HG03442 (cell line): ENCODE measurements around the gene TRIM46.
"Not testable (repeated sequence)": the region's sequence is repeated elsewhere in the genome, so short reads cannot be mapped to it uniquely, and the experiment has no call there.

Source experiments
- ATAC-seq: cut with Tn5 transposase; IDR thresholded peaks from one replicate; pipeline ENCODE4 v1.9.1; 2021; ENCODE audit warnings: mild to moderate bottlenecking, moderate library complexity; ENCODE audit not compliant: unreplicated experiment

TRIM46 gene

GRCh38 chr1:155136748-155137147 lies 36.9 kb upstream of the TRIM46 start:
- no peak for ATAC-seq

DNA sequence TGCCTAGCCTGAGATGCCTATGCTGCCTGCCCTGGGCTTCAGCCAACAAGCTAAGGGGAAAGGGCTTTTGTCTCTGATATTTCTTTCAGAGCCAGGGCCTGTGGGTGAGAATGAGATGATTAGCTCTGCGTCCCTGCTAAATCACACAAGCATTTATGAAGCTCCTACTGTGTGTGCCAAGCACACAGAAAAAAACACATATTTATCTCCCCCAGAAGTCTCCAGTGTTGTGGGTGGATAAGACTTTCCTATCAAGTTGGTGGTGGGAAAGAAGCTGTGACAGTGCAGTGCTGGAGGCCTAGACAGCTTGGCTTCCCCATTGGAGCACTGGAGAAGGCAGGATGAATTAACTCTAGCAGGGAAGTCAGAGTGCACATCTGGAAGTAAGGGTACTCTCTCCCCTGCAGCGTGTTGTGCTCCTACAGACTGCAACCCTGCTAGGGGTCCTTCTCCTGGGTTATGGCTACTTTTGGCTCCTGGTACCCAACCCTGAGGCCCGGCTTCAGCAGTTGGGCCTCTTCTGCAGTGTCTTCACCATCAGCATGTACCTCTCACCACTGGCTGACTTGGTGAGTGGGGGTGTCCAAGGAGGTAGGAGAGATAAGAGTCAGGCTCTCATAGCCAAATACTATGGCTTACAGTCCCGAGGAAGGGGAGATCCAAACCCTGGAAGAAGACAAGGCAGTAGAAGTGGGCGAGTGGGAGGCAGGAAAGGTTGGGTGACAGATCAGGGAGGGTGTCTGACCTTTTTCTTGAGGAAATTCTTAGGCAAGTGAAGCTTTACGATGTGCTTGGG lies 36.3 kb upstream of the TRIM46 start:
- no peak for ATAC-seq

DNA sequence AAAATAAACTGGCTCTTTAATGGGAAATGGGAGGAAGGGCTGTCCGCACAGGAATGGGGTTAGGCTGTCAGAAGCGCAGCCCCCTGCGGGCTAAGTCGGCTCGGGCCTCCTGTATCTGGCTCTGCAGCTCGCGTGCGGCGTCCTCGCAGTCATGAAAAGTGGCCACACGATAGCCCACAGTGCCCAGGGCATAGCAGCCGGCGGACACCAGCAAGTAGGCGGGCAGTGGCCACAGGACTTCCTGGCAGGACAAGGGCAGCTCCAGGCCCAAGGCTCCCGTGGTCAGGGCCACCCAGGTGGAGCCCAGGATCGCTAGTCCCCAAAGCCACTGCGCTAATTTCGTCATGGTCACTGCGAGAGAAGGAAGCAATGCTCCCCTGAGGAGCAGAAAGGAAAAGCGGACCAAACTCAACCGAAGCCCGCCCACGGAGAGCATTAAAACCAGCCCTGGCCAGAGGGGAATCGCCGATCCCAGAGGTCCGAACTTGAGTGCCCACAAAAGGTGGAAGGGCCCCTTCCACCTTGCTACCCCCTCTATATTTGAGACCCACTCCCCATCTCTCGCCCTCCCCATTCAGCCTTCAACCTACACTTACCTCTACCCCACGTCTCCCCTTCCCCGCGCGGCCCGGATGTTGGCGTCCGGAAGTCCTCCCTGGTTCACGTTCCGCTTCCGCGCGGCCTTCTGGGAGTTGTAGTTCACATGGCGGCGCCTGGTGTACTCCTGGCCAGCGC lies 33.6 kb upstream of the TRIM46 start, which contains the start of gene DPM3:
TSS of gene DPM3 (minus strand) at position 637 of the 735 bp plus-strand sequence. CDS start at position 346, 291 bp downstream.
- peak; percentile 62 for ATAC-seq

DNA sequence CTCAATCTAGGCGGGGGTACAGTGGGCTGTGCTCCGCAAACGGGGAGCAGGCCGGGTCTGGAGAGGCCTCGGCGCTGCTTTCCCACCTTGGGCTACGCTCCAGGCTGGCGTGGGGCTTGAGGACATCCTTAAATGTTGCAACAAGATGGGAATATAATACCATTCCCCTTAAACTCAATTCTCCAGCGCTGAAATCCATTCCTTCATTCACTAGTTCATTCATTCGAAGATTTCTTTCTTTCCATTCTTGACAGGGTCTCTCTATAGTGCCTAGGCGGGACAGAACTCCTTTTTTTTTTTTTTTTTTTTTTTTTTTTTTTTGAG lies 33.1 kb upstream of the TRIM46 start:
- no peak for ATAC-seq

DNA sequence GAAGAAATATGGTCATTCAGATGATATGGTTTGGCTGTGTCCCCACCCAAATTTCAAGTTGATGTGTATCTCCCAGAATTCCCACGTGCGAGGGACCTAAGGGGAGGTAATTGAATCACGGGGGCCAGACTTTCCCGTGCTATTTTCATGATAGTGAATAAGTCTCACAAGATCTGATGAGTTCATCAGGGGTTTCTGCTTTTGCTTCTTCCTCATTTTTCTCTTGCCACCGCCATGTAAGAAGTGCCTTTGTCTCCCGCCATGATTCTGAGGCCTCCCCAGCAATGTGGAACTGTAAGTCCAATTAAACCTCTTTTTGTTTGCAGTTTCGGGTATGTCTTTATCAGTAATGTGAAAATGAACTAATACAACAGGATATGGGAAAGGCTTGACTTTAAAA lies 31.9 kb upstream of the TRIM46 start:
- ATAC-seq: no peak

- ATAC-seq: no peak
These were observed 28.2 kb upstream of the TRIM46 start for GRCh38 chr1:155145491-155145890.

DNA sequence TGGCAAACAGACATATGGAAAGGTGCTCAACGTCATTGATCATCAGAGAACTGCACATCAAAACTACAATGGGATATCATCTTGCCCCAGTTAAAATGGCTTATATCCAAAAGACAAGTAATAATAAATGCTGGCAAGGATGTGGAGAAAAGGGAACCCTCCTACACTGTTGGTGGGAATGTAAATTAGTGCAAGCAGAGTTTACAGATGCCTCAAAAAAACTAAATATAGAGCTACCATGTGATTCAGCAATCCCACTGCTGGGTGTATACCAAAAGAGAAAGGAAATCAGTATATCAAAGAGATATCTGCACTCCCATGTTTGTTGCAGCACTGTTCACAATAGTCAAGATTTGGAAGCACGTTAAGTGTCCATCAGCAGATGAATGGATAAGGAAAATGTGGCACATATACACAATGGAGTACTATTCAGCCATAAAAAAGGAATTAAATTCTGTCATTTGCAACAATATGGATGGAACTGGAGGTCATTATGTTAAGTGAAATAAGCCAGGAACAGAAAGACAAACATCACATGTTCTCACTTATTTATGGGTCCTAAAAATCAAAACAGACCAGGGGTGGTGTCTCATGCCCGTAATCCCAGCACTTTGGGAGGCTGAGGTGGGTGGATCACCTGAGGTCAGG lies 17.5 kb upstream of the TRIM46 start:
- ATAC-seq: not testable (repeated sequence)

DNA sequence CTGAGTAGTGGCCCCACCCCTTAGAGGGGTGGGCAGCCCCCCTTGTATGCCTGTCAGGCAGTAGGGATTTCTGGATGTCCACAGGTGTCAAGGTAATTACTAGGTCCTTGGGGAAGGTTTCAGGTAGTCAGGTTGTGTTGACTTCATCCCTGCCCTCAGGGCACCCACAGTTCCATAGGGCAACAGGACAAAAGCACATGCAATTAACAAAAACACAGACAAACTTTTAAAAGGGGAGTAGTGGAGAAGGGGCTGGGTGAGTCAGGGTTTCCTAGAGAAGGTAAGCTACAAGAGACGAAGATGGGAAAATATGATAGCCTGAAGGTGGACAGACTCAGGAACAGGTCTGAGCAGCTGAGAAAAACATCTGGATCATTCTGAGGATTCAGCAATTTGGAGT lies 14.7 kb upstream of the TRIM46 start:
- ATAC-seq: no peak

DNA sequence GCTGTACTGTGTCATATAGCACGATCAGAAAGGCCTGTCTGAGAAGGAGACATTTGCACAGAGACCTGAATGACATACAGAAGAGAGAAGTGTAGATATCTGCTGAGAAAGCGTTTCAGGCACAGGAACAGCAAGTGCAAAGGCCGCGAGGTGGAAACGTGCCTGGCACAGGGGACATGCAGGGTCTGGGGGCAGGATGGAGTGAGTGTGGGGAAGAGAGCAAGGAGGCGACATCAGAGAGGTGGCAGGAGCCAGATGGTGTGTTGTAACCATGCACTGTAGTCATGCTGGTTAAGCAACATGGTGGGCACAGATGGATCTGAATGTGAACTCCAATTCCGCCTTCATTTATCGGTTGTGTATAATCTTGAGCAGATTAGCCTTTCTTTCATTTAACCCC lies 13.5 kb upstream of the TRIM46 start:
- no peak for ATAC-seq

GRCh38 chr1:155162631-155163030 lies 11.0 kb upstream of the TRIM46 start:
- not testable (repeated sequence) for ATAC-seq

- not testable (repeated sequence) for ATAC-seq
These were observed 9.9 kb upstream of the TRIM46 start for GRCh38 chr1:155163785-155164184.

DNA sequence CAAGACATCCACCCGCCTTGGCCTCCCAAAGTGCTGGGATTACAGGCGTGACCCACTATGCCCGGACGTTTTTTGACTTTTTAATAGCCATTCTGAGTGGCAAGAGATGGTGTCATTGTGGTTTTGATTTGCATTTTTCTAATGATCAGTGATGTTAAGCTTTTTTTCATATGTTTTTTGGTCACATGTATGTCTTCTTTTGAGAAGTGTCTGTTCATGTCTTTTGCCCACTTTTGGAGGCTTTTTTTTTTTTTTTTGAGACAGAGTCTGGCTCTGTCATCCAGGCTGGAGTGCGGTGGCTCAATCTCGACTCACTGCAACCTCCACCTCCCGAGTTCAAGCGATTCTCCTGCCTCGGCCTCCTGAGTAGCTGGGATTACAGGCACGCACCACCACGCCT lies 9.0 kb upstream of the TRIM46 start:
- not testable (repeated sequence) for ATAC-seq

DNA sequence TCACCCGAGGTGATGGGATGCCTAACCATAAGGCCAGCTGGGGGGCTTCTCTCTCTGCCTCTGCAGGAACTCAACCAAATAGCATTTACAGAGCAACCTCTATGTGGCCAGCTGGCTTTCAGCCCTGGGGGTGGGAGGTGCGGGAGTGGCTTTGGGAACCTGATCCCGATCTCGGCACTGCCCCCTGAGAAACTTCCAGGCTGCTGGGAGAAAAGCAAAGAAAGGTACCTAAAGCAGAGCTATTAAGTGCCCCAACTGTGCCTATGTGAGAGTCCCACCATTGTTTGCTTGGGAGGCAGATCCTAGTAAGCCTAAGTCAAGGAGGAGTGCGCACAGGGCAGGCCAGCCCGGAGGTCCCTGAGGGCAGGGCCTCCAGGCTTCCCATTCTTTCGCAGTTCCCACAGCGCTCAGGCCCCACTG lies 7.6 kb upstream of the TRIM46 start:
- ATAC-seq: no peak

GRCh38 chr1:155166471-155167165 lies 7.0 kb upstream of the TRIM46 start:
- ATAC-seq: no peak

DNA sequence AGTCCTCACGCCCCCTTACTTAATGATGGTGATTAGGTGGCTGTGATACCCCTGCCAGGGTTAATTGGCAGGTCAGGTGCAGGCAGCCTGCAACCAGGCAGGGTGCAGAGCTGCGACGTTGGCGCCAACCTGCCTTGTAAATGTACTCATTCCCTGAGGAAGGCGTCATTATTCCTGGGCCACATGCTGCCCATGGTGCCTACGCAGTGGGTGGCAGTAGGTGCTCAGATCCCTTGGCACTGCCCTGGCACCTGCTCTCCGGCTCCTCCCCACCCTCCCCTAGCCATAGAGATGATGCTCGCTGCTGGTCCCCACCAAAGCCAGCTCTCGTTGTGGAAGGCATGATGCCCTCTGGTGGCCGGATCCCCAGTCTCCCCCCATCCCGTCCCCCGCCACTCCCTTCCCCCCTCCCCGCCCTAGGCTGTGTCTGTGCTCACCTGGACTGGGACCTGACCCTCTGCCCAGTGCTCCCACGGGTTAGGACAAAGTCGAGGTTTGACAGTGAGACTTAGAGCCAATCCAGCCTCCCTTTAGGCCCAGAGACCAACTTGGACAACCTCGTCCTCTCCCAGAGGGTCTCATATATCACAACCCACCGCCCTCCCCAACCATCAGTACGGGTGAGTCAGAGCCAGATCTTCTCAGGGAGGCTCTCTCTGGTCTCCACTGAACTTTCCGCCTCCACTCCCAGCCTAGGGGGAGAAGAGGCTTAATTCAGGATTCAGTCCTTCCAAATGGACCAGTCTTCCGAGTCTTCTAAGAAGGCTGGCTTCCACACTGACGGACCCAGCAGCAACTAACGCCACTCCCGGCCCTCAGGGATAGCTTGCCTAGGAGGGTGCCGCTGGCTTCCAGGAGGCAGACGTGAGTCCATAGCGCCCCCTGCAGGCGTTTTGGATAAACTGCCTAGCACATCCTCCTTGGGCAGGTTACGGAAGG lies 6.2 kb upstream of the TRIM46 start:
- ATAC-seq: no peak

- not testable (repeated sequence) for ATAC-seq
These were observed 5.6 kb upstream of the TRIM46 start for GRCh38 chr1:155168105-155168445.

DNA sequence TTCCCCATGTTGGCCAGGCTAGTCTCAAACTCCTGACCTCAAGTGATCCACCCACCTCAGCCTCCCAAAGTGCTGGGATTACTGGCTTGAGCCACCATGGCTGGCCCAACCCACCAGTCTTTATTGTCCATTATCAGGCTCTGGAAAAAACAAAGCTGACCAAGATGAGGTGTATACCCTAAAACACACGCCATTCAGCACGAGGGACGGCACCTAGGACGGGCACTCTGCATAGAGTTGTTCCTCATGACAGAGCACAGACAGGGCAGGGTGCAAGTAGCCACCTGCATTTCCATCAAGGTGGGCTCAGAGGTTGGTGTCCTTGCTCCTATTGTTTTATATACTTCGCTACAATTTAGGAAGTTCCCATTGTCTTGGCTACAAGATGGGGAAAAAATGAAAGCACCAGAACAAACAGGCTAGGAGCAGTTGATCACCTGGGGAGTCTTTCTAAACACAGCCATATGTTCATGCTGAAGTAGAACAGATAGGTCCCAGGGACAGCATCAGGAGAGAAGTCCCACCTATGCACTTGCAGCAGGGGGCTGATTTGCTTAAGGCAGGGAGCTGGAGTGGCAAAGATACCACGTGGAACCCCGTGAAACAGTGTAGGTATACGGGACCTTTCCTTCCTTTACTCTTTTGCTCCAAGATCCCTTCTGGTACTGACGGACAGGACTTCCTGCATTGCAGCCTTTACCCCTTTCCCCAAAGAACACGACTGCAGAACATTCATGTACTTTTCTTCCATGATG lies 5.0 kb upstream of the TRIM46 start:
- no peak for ATAC-seq

- ATAC-seq: no peak
These were observed 4.1 kb upstream of the TRIM46 start for GRCh38 chr1:155169541-155169940.

GRCh38 chr1:155170101-155170785 lies 3.4 kb upstream of the TRIM46 start:
- ATAC-seq: no peak
